Stimulated activated CD4-positive, alpha-beta T cell treated with anti-CD3 and anti-CD28 coated beads, TNF-alpha, amount 100 ng/mL, for 4 hours (primary cell): ENCODE data around the gene ING4.
A peak's percentile ranks its signal among the peaks of the same experiment; 100 is the strongest.

Experiments used
- DNase-seq, 3 experiments: peaks; one replicate each; pipeline ENCODE4 v3.0.0-alpha.2; 2020; ENCODE audit warnings: low read depth in 3 of 3

The ING4 gene

GRCh38 chr12:6688543-6688998 lies 25.7 kb upstream of the ING4 start:
- peak in 1 of 3 experiments; percentile 13 for DNase-seq

- no peak for DNase-seq
Measured at GRCh38 chr12:6685814-6686213, 22.9 kb upstream of the ING4 start.

- no peak for DNase-seq
Measured at GRCh38 chr12:6684609-6685008, 21.7 kb upstream of the ING4 start.

- DNase-seq: no peak
Measured at GRCh38 chr12:6676962-6677361, 14.0 kb upstream of the ING4 start.

- DNase-seq: no peak
Measured at GRCh38 chr12:6672143-6672542, 9.2 kb upstream of the ING4 start.

- no peak for DNase-seq
Measured at GRCh38 chr12:6667559-6668210, 4.8 kb upstream of the ING4 start.

GRCh38 chr12:6666211-6666610 lies 3.3 kb upstream of the ING4 start:
- no peak for DNase-seq

GRCh38 chr12:6664902-6665301 lies 2.0 kb upstream of the ING4 start:
- DNase-seq: no peak

GRCh38 chr12:6662602-6662905 lies 365 bp downstream of the ING4 start:
- no peak for DNase-seq

- DNase-seq: no peak
Measured at GRCh38 chr12:6653987-6654386, 8.9 kb downstream of the ING4 start.

- DNase-seq: no peak
Measured at GRCh38 chr12:6653342-6653741, 9.6 kb downstream of the ING4 start.

- DNase-seq: no peak
Measured at GRCh38 chr12:6652391-6652790, 10.5 kb downstream of the ING4 start.

- DNase-seq: no peak
Measured at GRCh38 chr12:6650832-6651231, 12.1 kb downstream of the ING4 start.

- no peak for DNase-seq
Measured at GRCh38 chr12:6647083-6647604, 15.8 kb downstream of the ING4 start, which contains the start of gene ACRBP. Gene ACRBP, minus strand, starts transcription at chr12:6647432. Its CDS starts 66 bp downstream, at chr12:6647366.

- no peak for DNase-seq
Measured at GRCh38 chr12:6646276-6647082, 16.4 kb downstream of the ING4 start.

GRCh38 chr12:6644903-6645302 lies 18.0 kb downstream of the ING4 start:
- DNase-seq: no peak

GRCh38 chr12:6644257-6644596 lies 18.7 kb downstream of the ING4 start:
- no peak for DNase-seq

GRCh38 chr12:6643569-6644256 lies 19.2 kb downstream of the ING4 start:
- no peak for DNase-seq

- DNase-seq: no peak
Measured at GRCh38 chr12:6641131-6641530, 21.8 kb downstream of the ING4 start.

- no peak for DNase-seq
Measured at GRCh38 chr12:6640497-6640896, 22.4 kb downstream of the ING4 start.

- no peak for DNase-seq
Measured at GRCh38 chr12:6639151-6639801, 23.6 kb downstream of the ING4 start.

GRCh38 chr12:6638305-6638704 lies 24.6 kb downstream of the ING4 start:
- DNase-seq: no peak
